GM12878 (cell line): ENCODE data around the gene SLC49A4. TPM values are rescaled to one million over a fixed set of nuclear protein-coding genes. Genes with fewer than 3 reads are reported as not detected.

Experiments used
- ATAC-seq: fragments of 200-7000 bp; cut with Tn5 transposase; 3 replicates; pipeline ENCODE4 v1.9.1; 2020; ENCODE audit warnings: mild to moderate bottlenecking, moderate library complexity
- BruUV-seq: library from RNA; stranded (reverse); fragments of 400-500 nt; replicated peaks from 2 replicates; lab custom pipeline; 2021; lab: Mats Ljungman, UMichigan
- CTCF ChIA-PET: fragments of 300-600 bp; sonication (Branson Sonifier 250); formaldehyde crosslinking; extraction: SDS; loops from one replicate; lab custom pipeline; 2021; ENCODE audit warnings: inconsistent platforms; lab: Yijun Ruan, JAX
- POLR2A ChIA-PET: fragments of 350-600 bp; formaldehyde crosslinking; extraction: SDS; loops from one replicate; lab custom pipeline; 2021; ENCODE audit warnings: inconsistent platforms; lab: Charles Lee
- RAD21 ChIA-PET: fragments of 300-600 bp; sonication (Branson Sonifier 250); formaldehyde crosslinking; loops from one replicate; lab custom pipeline; 2023; ENCODE audit warnings: antibody characterized with exemption; ENCODE audit not compliant: unreplicated experiment; lab: Charles Lee
- SMC1A ChIA-PET: fragments of 300-600 bp; sonication (Branson Sonifier 250); formaldehyde crosslinking; loops from one replicate; lab custom pipeline; 2023; ENCODE audit not compliant: unreplicated experiment, uncharacterized antibody; lab: Charles Lee
- DNase-seq: peaks from one replicate; pipeline ENCODE4 v3.0.0-alpha.2; 2011; ENCODE audit warnings: low read depth, low spot score
- FAIRE-seq: peaks from 3 replicates; lab custom pipeline; 2011; peaks lifted over from hg19 to GRCh38; lab: Jason Lieb, UNC
- H2AFZ ChIP-seq: 2 replicates; pipeline ENCODE4 v1.6.0; 2011; ENCODE audit warnings: low read depth, low read length, control low read depth; ENCODE audit not compliant: control insufficient read depth
- H3K27ac ChIP-seq: 2 replicates; pipeline ENCODE4 v1.5.1; 2011; ENCODE audit warnings: control low read depth; ENCODE audit not compliant: control insufficient read depth, insufficient read depth
- H3K27me3 ChIP-seq, 2 experiments: replicated peaks in 1 of 2; 2 replicates each; pipeline versions ENCODE4 v1.6.0 to v1.6.1; 2011; ENCODE audit warnings: low read length in 1 of 2; ENCODE audit not compliant: control insufficient read depth in 2 of 2, insufficient read depth in 2 of 2
- H3K36me3 ChIP-seq, 2 experiments: 2 replicates each; pipeline ENCODE4 v1.5.1; 2011; ENCODE audit warnings: low read length in 1 of 2; ENCODE audit not compliant: control insufficient read depth in 2 of 2, insufficient read depth in 2 of 2
- H3K4me1 ChIP-seq: 2 replicates; pipeline ENCODE4 v1.6.1; 2011; ENCODE audit warnings: mild to moderate bottlenecking, low read length, moderate library complexity, mixed read lengths; ENCODE audit not compliant: control insufficient read depth, insufficient read depth
- H3K4me2 ChIP-seq: 2 replicates; pipeline ENCODE4 v1.6.0; 2011; ENCODE audit warnings: control low read depth; ENCODE audit not compliant: control insufficient read depth, insufficient read depth
- H3K4me3 ChIP-seq: fragments of 200-600 bp; sonication (generic); 2 replicates; pipeline ENCODE4 v1.5.1; 2016
- H3K79me2 ChIP-seq: 2 replicates; pipeline ENCODE4 v1.6.0; 2011; ENCODE audit warnings: low read length; ENCODE audit not compliant: control insufficient read depth, insufficient read depth
- H3K9ac ChIP-seq: 2 replicates; pipeline ENCODE4 v1.8.0; 2011; ENCODE audit warnings: low read length, control low read depth, mixed read lengths; ENCODE audit not compliant: control insufficient read depth, insufficient read depth
- H3K9me3 ChIP-seq: replicated peaks from 3 replicates; pipeline ENCODE4 v1.5.1; 2011; ENCODE audit warnings: mild to moderate bottlenecking, low read length; ENCODE audit not compliant: control insufficient read depth, insufficient read depth
- H4K20me1 ChIP-seq: 2 replicates; pipeline ENCODE4 v1.6.0; 2011; ENCODE audit not compliant: control insufficient read depth, insufficient read depth
- IRF4 ChIP-seq: IDR thresholded peaks from 2 replicates; pipeline ENCODE4 v1.6.1; 2011; ENCODE audit warnings: low read depth, low read length
- RAD21 ChIP-seq: IDR thresholded peaks from 2 replicates; pipeline ENCODE4 v1.6.1; 2011; ENCODE audit warnings: mild to moderate bottlenecking, low read depth, low read length, moderate library complexity; ENCODE audit not compliant: insufficient read depth
- SMC3 ChIP-seq: IDR thresholded peaks from 2 replicates; pipeline ENCODE4 v1.6.1; 2011; ENCODE audit warnings: low read length, improper control_type of control experiment, borderline replicate concordance
- YY1 ChIP-seq: IDR thresholded peaks from 2 replicates; pipeline ENCODE4 v1.6.1; 2011; ENCODE audit warnings: low read depth, mild to moderate bottlenecking, low read length
- WGBS: methylation state at CpG from one replicate; pipeline ENCODE4 v1.1.6; 2016; ENCODE audit warnings: low lambda C conversion rate; ENCODE audit not compliant: insufficient replicate concordance, insufficient coverage; ENCODE audit errors: missing lambda C conversion rate; 5-methylcytosine and 5-hydroxymethylcytosine counted together
- in situ Hi-C: fragments of 300-500 bp; cut with MboI; formaldehyde crosslinking; loops from 9 replicates; pipeline ENCODE4 v1.14.3; 2018; ENCODE audit warnings: mixed read lengths
- intact Hi-C: fragments of 100-400 bp; cut with micrococcal nuclease; formaldehyde crosslinking; loops from one replicate; pipeline ENCODE4 v1.14.2; 2022; ENCODE audit not compliant: unreplicated experiment
- polyA plus RNA-seq, 11 experiments: library from polyadenylated mRNA; depleted of rRNA in 4 of 11; unstranded in 6 of 11; stranded (reverse) in 5 of 11; fragments of >200 nt; fragmentation: Nextera tagmentation in 4 of 11; fragmentation: Illumina TruSeq in 1 of 11; extraction: Ambion mirVana in 4 of 11; extraction: Trizol in 1 of 11; gene quantifications; 1 replicate in 1 of 11; 2 replicates in 10 of 11; pipeline versions ENCODE4 v1.2.1 to v1.2.3, GENCODE V29; 2011 to 2016; ENCODE audit warnings: inconsistent platforms in 2 of 11, missing spikeins in 2 of 11, low read depth in 1 of 11
- total RNA-seq, 4 experiments: library from RNA; depleted of rRNA in 3 of 4; stranded (reverse); fragments of >200 nt in 3 of 4; fragmentation: Illumina TruSeq in 1 of 4; extraction: Trizol in 1 of 4; gene quantifications; 2 replicates each; pipeline versions ENCODE4 v1.2.1 to v1.2.3, GENCODE V29; 2013 to 2021
- TF ChIP-seq, protein P1 (sequence below), 3 experiments: IDR thresholded peaks in 2 of 3; conservative IDR thresholded peaks in 1 of 3; 2 replicates each; pipeline ENCODE4 v1.5.1; 2011; ENCODE audit warnings: low read depth in 3 of 3, low read length in 3 of 3, mild to moderate bottlenecking in 3 of 3, control low read depth in 2 of 3, moderate library complexity in 2 of 3, inconsistent platforms in 1 of 3, mixed read lengths in 1 of 3; ENCODE audit not compliant: control insufficient read depth in 2 of 3, insufficient read depth in 1 of 3; ENCODE audit errors: extremely low read depth in 1 of 3
- TF ChIP-seq, protein P2 (sequence below): fragments of 450-650 bp; IDR thresholded peaks from 2 replicates; pipeline ENCODE4 v1.6.1; 2014; ENCODE audit warnings: mild to moderate bottlenecking

SLC49A4 gene
- total and polyA plus RNA-seq, 10 of the 15 experiments (the other 5 are each of a cell fraction or from before 2014, with no cell fraction given) = 0.48 to 2.2 (median 1.4) TPM

DNA sequence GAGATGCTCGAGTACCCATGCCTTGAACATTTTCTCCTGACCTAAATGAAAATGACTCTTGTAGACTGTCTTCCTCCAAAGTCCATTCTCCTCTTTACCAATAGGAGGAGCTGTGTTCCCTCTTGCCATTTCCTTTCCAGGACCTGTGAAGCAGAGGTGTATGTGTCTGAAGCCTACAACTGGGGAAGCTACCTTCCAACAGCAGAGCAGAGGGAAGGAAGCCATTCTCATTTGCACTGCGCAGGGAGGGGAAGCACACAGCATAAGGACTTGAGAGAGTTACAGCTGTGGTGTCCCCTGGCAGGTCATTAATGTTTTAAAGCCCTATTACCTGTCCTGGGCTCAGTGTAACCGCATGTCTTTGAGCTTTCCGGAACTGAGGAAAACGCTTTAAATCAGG, 39.9 kb upstream of the SLC49A4 start:
- intact Hi-C loops (loop anchor here (2.0 to 10.0 kb wide), 2 partner anchors 190 to 274 kb away; no protein-coding TSS in a partner anchor), in situ Hi-C loops (loop anchor here (5.0 kb wide), 1 partner anchor 277 kb away; no protein-coding TSS in a partner anchor)
- Histone ChIP-seq H4K20me1 (no peaks in the 10 kb centered on the region), H3K4me3 (no peak overlapping the region), H2AFZ (no peak overlapping the region), H3K9me3 (no peaks in the 10 kb centered on the region), H3K79me2 (no peaks in the 10 kb centered on the region), H3K27me3 (no peaks in the 10 kb centered on the region), H3K36me3 (no peaks in the 10 kb centered on the region; a peak in 1 of 4 replicates), H3K4me2 (no peak overlapping the region), H3K9ac (no peak overlapping the region), H3K4me1 (no peaks in the 10 kb centered on the region), H3K27ac (no peak overlapping the region)
- DNase-seq (peak; percentile 33), FAIRE-seq (peak; percentile 87), ATAC-seq (peak; percentile 98)
- ChIA-PET POLR2A (interaction anchor here (0.6 kb wide), 1 partner anchor 19 kb away, joined by 3 read pairs; no protein-coding TSS in a partner anchor), SMC1A (interaction anchor here (0.7 to 1.7 kb wide), 12 partner anchors 9 to 275 kb away, joined by 3 to 10 read pairs (median 5); partner anchors contain the start of gene HSPBAP1), CTCF (interaction anchor here (0.6 to 2.9 kb wide), 34 partner anchors 10 to 553 kb away, joined by 3 to 21 read pairs (median 4); partner anchors contain the start of genes HSPBAP1 and SEMA5B), RAD21 (interaction anchor here (0.8 to 1.4 kb wide), 9 partner anchors 18 to 276 kb away, joined by 3 to 10 read pairs (median 4); partner anchors contain the start of genes HSPBAP1 and SEMA5B)
- peak; percentile 92 for TF ChIP-seq RAD21
- TF ChIP-seq, protein P1, sequence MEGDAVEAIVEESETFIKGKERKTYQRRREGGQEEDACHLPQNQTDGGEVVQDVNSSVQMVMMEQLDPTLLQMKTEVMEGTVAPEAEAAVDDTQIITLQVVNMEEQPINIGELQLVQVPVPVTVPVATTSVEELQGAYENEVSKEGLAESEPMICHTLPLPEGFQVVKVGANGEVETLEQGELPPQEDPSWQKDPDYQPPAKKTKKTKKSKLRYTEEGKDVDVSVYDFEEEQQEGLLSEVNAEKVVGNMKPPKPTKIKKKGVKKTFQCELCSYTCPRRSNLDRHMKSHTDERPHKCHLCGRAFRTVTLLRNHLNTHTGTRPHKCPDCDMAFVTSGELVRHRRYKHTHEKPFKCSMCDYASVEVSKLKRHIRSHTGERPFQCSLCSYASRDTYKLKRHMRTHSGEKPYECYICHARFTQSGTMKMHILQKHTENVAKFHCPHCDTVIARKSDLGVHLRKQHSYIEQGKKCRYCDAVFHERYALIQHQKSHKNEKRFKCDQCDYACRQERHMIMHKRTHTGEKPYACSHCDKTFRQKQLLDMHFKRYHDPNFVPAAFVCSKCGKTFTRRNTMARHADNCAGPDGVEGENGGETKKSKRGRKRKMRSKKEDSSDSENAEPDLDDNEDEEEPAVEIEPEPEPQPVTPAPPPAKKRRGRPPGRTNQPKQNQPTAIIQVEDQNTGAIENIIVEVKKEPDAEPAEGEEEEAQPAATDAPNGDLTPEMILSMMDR (IDR thresholded peaks at IDR 0.05 in 2 of 3, conservative IDR thresholded peaks at IDR 0.05 in 1 of 3; ENCODE audit: control insufficient read depth in 2 of 3, extremely low read depth in 1 of 3, insufficient read depth in 1 of 3, low read depth in 3 of 3, low read length in 3 of 3) = peak; percentile 86 to 93 (median 88)
- TF ChIP-seq SMC3 = peak; percentile 71; the same call in 1 of the 2 replicates
- TF ChIP-seq IRF4 = peak; percentile 62; the same call in 1 of the 2 replicates
- peak; percentile 45; the same call in 1 of the 2 replicates for TF ChIP-seq YY1
- TF ChIP-seq, protein P2, sequence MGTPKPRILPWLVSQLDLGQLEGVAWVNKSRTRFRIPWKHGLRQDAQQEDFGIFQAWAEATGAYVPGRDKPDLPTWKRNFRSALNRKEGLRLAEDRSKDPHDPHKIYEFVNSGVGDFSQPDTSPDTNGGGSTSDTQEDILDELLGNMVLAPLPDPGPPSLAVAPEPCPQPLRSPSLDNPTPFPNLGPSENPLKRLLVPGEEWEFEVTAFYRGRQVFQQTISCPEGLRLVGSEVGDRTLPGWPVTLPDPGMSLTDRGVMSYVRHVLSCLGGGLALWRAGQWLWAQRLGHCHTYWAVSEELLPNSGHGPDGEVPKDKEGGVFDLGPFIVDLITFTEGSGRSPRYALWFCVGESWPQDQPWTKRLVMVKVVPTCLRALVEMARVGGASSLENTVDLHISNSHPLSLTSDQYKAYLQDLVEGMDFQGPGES = no peak
- BruUV-seq = no TSS peak
- 57% methylated on average over 5 of the region's 5 CpGs for WGBS
